GM18861 (cell line): ENCODE data around the gene USP2.

ENCODE experiments used
- ATAC-seq: cut with Tn5 transposase; IDR thresholded peaks from one replicate; pipeline ENCODE4 v1.9.1; 2021; ENCODE audit not compliant: unreplicated experiment

Gene USP2

GRCh38 chr11:119307219-119307618 lies 74.3 kb downstream of the USP2 start:
- no peak for ATAC-seq

GRCh38 chr11:119306373-119306890 lies 75.1 kb downstream of the USP2 start:
- ATAC-seq = no peak

- ATAC-seq = no peak
These were observed 75.7 kb downstream of the USP2 start for GRCh38 chr11:119305556-119306372.
